Measurements from ENCODE around the gene KIAA0930. TPM values are rescaled to one million over a fixed set of nuclear protein-coding genes. Genes with fewer than 3 reads are reported as not detected.
A peak's percentile ranks its signal among the peaks of the same experiment; 100 is the strongest.

KIAA0930 gene
- total RNA-seq, 1 donor from 2014 or later = 107 TPM

DNA sequence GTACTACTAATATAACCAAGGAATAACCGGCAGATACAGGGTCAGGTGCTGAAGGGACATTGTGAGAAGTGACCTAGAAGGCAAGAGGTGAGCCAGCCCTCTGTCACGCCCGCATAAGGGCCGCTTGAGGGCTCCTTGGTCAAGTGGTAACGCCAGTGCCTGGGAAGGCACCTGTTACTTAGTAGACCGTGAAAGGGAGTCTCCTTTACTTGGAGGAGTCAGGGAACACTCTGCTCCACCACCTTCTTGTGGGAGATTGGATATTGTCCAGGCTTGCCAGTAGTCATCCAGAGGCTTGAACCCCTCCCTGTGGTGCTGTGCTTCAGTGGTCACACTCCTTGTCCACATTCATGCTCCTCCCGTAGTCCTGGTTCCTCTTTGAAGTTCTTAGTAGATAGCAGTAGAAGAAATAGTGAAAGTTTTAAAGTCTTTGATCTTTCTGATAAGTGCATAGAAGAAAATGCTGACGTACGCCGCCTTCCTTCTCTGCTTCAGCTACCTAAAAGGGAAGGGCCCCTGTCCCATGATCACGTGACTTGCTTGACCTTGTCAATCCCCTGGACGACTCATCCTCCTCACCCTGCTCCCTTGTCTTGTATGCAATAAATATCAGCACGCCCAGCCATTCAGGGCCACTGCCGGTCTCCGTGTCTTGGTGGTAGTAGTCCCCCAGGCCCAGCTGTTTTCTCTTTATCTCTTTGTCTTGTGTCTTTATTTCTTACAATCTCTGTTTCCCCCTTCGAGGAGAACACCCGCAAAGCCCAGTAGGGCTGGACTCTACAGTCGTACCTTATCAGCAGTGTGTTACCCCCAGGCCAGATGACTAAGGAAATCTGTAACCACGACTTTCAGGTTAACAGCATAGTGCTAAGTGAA is 70.9 kb downstream of the KIAA0930 start:
- Mint-ChIP-seq H3K27ac (ENCODE audit: unreplicated experiment) (peak overlapping the region; percentile 70), H3K4me1 (ENCODE audit: low read depth, unreplicated experiment) (peaks cover 22% of the 10 kb centered on the region), H3K36me3 (ENCODE audit: low read depth, unreplicated experiment) (peaks cover 9% of the 10 kb centered on the region), H3K9me3 (ENCODE audit: unreplicated experiment) (no peaks in the 10 kb centered on the region), H3K4me3 (ENCODE audit: unreplicated experiment) (peak overlapping the region; percentile 20), H3K27me3 (ENCODE audit: low read depth, unreplicated experiment) (no peaks in the 10 kb centered on the region)
- DNase-seq (ENCODE audit: low read depth) (peak; percentile 34), FAIRE-seq (no peak)
- H3K27ac ChIP-seq (ENCODE audit: low read depth, low read length) = peak overlapping the region; percentile 25
- H3K36me3 ChIP-seq (ENCODE audit: insufficient read depth, low read length) = peaks cover 52% of the 10 kb centered on the region
- H3K79me2 ChIP-seq (ENCODE audit: insufficient read depth, low read length) = peaks cover 90% of the 10 kb centered on the region
- H3K4me2 ChIP-seq (ENCODE audit: low read length) = peak overlapping the region; percentile 29
- no peak for TF ChIP-seq EZH2 (IDR thresholded peaks at IDR 0.05; ENCODE audit: insufficient read depth, low read length)
- TF ChIP-seq, protein P1, sequence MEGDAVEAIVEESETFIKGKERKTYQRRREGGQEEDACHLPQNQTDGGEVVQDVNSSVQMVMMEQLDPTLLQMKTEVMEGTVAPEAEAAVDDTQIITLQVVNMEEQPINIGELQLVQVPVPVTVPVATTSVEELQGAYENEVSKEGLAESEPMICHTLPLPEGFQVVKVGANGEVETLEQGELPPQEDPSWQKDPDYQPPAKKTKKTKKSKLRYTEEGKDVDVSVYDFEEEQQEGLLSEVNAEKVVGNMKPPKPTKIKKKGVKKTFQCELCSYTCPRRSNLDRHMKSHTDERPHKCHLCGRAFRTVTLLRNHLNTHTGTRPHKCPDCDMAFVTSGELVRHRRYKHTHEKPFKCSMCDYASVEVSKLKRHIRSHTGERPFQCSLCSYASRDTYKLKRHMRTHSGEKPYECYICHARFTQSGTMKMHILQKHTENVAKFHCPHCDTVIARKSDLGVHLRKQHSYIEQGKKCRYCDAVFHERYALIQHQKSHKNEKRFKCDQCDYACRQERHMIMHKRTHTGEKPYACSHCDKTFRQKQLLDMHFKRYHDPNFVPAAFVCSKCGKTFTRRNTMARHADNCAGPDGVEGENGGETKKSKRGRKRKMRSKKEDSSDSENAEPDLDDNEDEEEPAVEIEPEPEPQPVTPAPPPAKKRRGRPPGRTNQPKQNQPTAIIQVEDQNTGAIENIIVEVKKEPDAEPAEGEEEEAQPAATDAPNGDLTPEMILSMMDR (IDR thresholded peaks at IDR 0.05; ENCODE audit: insufficient read depth, low read depth, low read length) = no peak
- H2AFZ ChIP-seq (ENCODE audit: low read depth, low read length) = no peak overlapping the region
- H3K9me3 ChIP-seq (ENCODE audit: insufficient read depth, low read depth, low read length) = no peaks in the 10 kb centered on the region
- H3K27me3 ChIP-seq (ENCODE audit: insufficient read depth, low read length) = no peaks in the 10 kb centered on the region
- no peak overlapping the region for H3K4me3 ChIP-seq (ENCODE audit: insufficient read depth, low read depth, low read length)
- H3K4me1 ChIP-seq (ENCODE audit: insufficient read depth, low read length) = peaks cover 16% of the 10 kb centered on the region
- peak overlapping the region; percentile 18 for H3K9ac ChIP-seq (ENCODE audit: low read length)
- peaks cover 58% of the 10 kb centered on the region for H4K20me1 ChIP-seq (ENCODE audit: insufficient read depth, low read length)

DNA sequence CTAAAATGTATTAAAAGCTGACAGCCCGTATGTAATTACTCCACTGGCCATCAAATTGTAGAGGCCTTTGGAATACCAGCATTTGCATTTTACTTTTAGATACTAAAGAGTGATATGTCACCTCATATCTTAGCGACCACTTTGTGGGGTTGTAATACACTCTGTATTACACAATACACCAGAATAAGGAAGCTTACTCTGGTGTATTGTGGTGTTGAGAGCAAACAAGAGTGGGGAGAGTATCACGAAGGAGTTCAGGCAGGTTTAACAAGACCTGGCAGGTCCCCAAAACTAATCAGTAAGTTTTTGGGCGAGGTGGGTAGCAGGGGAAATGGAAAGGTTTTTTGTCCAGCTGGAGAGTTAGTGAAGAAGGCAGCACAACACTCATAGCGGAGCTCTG is 73.8 kb downstream of the KIAA0930 start:
- Histone ChIP-seq H3K27ac (ENCODE audit: low read depth, low read length) (no peak overlapping the region), H3K4me1 (ENCODE audit: insufficient read depth, low read length) (peaks cover 21% of the 10 kb centered on the region), H3K4me2 (ENCODE audit: low read length) (no peak overlapping the region), H3K9ac (ENCODE audit: low read length) (no peak overlapping the region), H4K20me1 (ENCODE audit: insufficient read depth, low read length) (peaks cover 40% of the 10 kb centered on the region), H3K27me3 (ENCODE audit: insufficient read depth, low read length) (no peaks in the 10 kb centered on the region), H3K79me2 (ENCODE audit: insufficient read depth, low read length) (peaks cover 88% of the 10 kb centered on the region), H3K36me3 (ENCODE audit: insufficient read depth, low read length) (peaks cover 31% of the 10 kb centered on the region), H2AFZ (ENCODE audit: low read depth, low read length) (no peak overlapping the region), H3K9me3 (ENCODE audit: insufficient read depth, low read depth, low read length) (no peaks in the 10 kb centered on the region), H3K4me3 (ENCODE audit: insufficient read depth, low read depth, low read length) (no peak overlapping the region)
- TF ChIP-seq, protein P1 (IDR thresholded peaks at IDR 0.05; ENCODE audit: insufficient read depth, low read depth, low read length) = no peak
- no peak for TF ChIP-seq EZH2 (IDR thresholded peaks at IDR 0.05; ENCODE audit: insufficient read depth, low read length)
- no peaks in the 10 kb centered on the region for H3K9me3 Mint-ChIP-seq (ENCODE audit: unreplicated experiment)
- H3K4me3 Mint-ChIP-seq (ENCODE audit: unreplicated experiment) = no peak overlapping the region
- H3K36me3 Mint-ChIP-seq (ENCODE audit: low read depth, unreplicated experiment) = peaks cover 6% of the 10 kb centered on the region
- H3K4me1 Mint-ChIP-seq (ENCODE audit: low read depth, unreplicated experiment) = peaks cover 28% of the 10 kb centered on the region
- H3K27ac Mint-ChIP-seq (ENCODE audit: unreplicated experiment) = no peak overlapping the region
- no peaks in the 10 kb centered on the region for H3K27me3 Mint-ChIP-seq (ENCODE audit: low read depth, unreplicated experiment)
- DNase-seq (ENCODE audit: low read depth) (no peak), FAIRE-seq (no peak)

Data from astrocyte (in vitro differentiated cells and primary cell).